Trophoblast cell (in vitro differentiated cells and primary cell): ENCODE results near the gene ANKRD28.
A peak's percentile ranks its signal among the peaks of the same experiment; 100 is the strongest.

Experiments used
- DNase-seq, 2 donors: peaks; one replicate each; pipeline ENCODE4 v3.0.0-alpha.2; 2016
- H2AFZ ChIP-seq: 2 replicates; pipeline ENCODE4 v1.6.1; 2013; ENCODE audit warnings: low read length, moderate library complexity, mild to moderate bottlenecking; ENCODE audit not compliant: insufficient read depth, poor library complexity
- H2AK5ac ChIP-seq: 2 replicates; pipeline ENCODE4 v1.6.1; 2013; ENCODE audit warnings: mild to moderate bottlenecking, low read length
- H2BK120ac ChIP-seq: 2 replicates; pipeline ENCODE4 v1.6.1; 2013; ENCODE audit warnings: low read length, mild to moderate bottlenecking, moderate library complexity; ENCODE audit not compliant: insufficient read depth, poor library complexity
- H2BK12ac ChIP-seq: 2 replicates; pipeline ENCODE4 v1.6.1; 2013; ENCODE audit warnings: mild to moderate bottlenecking, low read length, moderate library complexity
- H2BK5ac ChIP-seq: 2 replicates; pipeline ENCODE4 v1.6.1; 2013; ENCODE audit warnings: low read length, low read depth, moderate library complexity, mild to moderate bottlenecking; ENCODE audit not compliant: poor library complexity
- H3K14ac ChIP-seq: 2 replicates; pipeline ENCODE4 v1.6.1; 2013; ENCODE audit warnings: mild to moderate bottlenecking, low read length
- H3K18ac ChIP-seq: 2 replicates; pipeline ENCODE4 v1.6.1; 2013; ENCODE audit warnings: mild to moderate bottlenecking, low read length
- H3K23ac ChIP-seq: 2 replicates; pipeline ENCODE4 v1.6.1; 2013; ENCODE audit warnings: low read length
- H3K27ac ChIP-seq: 2 replicates; pipeline ENCODE4 v1.5.1; 2013; ENCODE audit warnings: low read depth, mild to moderate bottlenecking, inconsistent platforms, low read length, moderate library complexity
- H3K27me3 ChIP-seq: 2 replicates; pipeline ENCODE4 v1.6.1; 2013; ENCODE audit warnings: inconsistent platforms, mild to moderate bottlenecking, low read length, moderate library complexity; ENCODE audit not compliant: insufficient read depth
- H3K36me3 ChIP-seq, 2 experiments: 1 replicate in 1 of 2; 2 replicates in 1 of 2; pipeline ENCODE4 v1.6.1; 2013; ENCODE audit warnings: low read length in 2 of 2, mild to moderate bottlenecking in 2 of 2, moderate library complexity in 1 of 2; ENCODE audit not compliant: insufficient read depth in 2 of 2, control insufficient read depth in 1 of 2
- H3K4ac ChIP-seq: 2 replicates; pipeline ENCODE4 v1.6.1; 2013; ENCODE audit warnings: low read depth, mild to moderate bottlenecking, low read length, moderate library complexity
- H3K4me1 ChIP-seq, 2 experiments: 1 replicate in 1 of 2; 2 replicates in 1 of 2; pipeline ENCODE4 v1.6.1; 2013; ENCODE audit warnings: low read length in 2 of 2, mild to moderate bottlenecking in 2 of 2, moderate library complexity in 1 of 2; ENCODE audit not compliant: insufficient read depth in 2 of 2, control insufficient read depth in 1 of 2
- H3K4me2 ChIP-seq: 2 replicates; pipeline ENCODE4 v1.6.1; 2013; ENCODE audit warnings: inconsistent platforms, mild to moderate bottlenecking, low read length, moderate library complexity
- H3K4me3 ChIP-seq: 2 replicates; pipeline ENCODE4 v1.5.1; 2013; ENCODE audit warnings: mild to moderate bottlenecking, low read depth, low read length, inconsistent platforms
- H3K79me1 ChIP-seq: one replicate; pipeline ENCODE4 v1.6.1; 2013; ENCODE audit warnings: low read length
- H3K79me2 ChIP-seq: 2 replicates; pipeline ENCODE4 v1.6.1; 2013; ENCODE audit warnings: low read length, mild to moderate bottlenecking; ENCODE audit not compliant: control insufficient read depth, insufficient read depth, poor library complexity
- H3K9ac ChIP-seq: 2 replicates; pipeline ENCODE4 v1.6.1; 2013; ENCODE audit warnings: mild to moderate bottlenecking, low read length
- H3K9me3 ChIP-seq: 2 replicates; pipeline ENCODE4 v1.6.1; 2013; ENCODE audit warnings: low read depth, mild to moderate bottlenecking, control low read depth, inconsistent platforms, low read length; ENCODE audit not compliant: insufficient read depth
- H4K12ac ChIP-seq: 2 replicates; pipeline ENCODE4 v1.6.1; 2013; ENCODE audit warnings: low read depth, mild to moderate bottlenecking, low read length, moderate library complexity
- H4K8ac ChIP-seq: 2 replicates; pipeline ENCODE4 v1.6.1; 2013; ENCODE audit warnings: low read depth, mild to moderate bottlenecking, low read length, moderate library complexity
- H4K91ac ChIP-seq: one replicate; pipeline ENCODE4 v1.6.1; 2013; ENCODE audit warnings: low read depth, mild to moderate bottlenecking, low read length, moderate library complexity
- WGBS: extraction: QIAGEN DNeasy Blood & Tissue Kit; methylation state at CpG from one replicate; pipeline ENCODE4 v1.1.7; 2013; ENCODE audit warnings: missing lambda C conversion rate; ENCODE audit not compliant: insufficient read length, insufficient coverage; ENCODE audit errors: extremely low coverage; 5-methylcytosine and 5-hydroxymethylcytosine counted together

ANKRD28 gene

DNA sequence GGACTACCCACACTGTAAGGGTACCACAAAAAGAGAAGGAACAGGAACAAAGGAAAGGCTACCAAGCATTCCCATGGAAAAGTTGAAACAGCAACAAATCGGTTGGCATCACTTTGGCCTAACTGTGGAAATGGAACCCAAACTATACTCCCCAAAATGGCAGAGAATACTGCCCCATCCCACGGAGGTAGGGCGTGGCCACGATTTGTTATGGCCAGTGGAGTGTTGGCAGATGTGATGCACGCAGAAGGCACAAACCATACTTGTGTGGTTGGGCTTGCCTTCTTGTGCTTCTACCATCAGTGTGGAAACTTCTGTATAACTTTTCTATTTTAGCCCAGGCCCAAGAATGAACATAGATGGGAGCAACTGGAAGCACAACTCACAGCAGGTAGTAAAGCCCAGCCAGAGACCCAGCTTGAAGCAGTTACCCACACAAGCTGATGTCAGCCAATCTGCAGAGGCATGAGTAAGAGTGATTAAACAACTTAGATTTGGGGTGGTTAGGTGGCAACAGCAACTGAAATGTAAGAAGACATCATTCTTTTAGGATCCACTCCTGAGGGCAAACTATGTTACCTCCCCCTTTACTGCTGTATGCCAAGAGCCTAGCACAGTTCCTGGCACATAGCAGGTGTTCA is 132.1 kb downstream of the ANKRD28 start:
- peaks cover 1% of the 10 kb centered on the region for H3K9me3 ChIP-seq
- no peak overlapping the region for H4K12ac ChIP-seq
- no peak overlapping the region for H3K4me2 ChIP-seq
- no peak overlapping the region for H3K14ac ChIP-seq
- H4K91ac ChIP-seq, result no peak overlapping the region
- no peak overlapping the region for H3K9ac ChIP-seq
- no peaks in the 10 kb centered on the region for H3K4me1 ChIP-seq
- DNase-seq, result no peak
- H2BK5ac ChIP-seq, result no peak overlapping the region
- H3K23ac ChIP-seq, result no peak overlapping the region
- H2BK120ac ChIP-seq, result no peak overlapping the region
- no peak overlapping the region for H2AK5ac ChIP-seq
- no peak overlapping the region for H2BK12ac ChIP-seq
- H3K27ac ChIP-seq, result no peak overlapping the region
- no peaks in the 10 kb centered on the region for H3K27me3 ChIP-seq
- H3K18ac ChIP-seq, result no peak overlapping the region
- H3K79me2 ChIP-seq, result no peaks in the 10 kb centered on the region
- no peak overlapping the region for H4K8ac ChIP-seq
- peaks cover 0 to 8% of the 10 kb centered on the region in 2 experiments for H3K36me3 ChIP-seq
- no peak overlapping the region for H2AFZ ChIP-seq
- H3K79me1 ChIP-seq, result no peaks in the 10 kb centered on the region
- no peak overlapping the region for H3K4me3 ChIP-seq
- WGBS, result no CpG with 5 or more reads among the region's 5 CpGs
- H3K4ac ChIP-seq, result no peak overlapping the region

DNA sequence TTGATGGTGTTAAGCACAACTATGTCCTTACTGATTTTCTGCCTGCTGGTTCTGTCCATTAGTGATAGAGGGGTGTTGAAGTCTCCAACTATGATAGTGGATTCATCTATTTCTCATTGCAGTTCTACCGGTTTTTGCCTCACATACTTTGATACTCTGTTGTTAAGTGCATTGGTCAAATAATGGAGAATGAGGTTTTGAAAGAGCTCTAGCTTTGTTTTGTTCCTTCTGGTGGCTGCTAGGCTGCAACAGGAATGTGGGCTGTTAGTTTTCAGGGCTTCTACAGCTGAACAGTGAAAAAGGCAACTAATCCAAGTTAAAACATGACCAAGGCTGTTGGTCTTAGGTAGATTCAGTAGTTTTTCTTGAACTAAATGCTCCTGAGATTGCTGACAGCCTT is 133.6 kb downstream of the ANKRD28 start:
- Histone ChIP-seq H3K4me2 (no peak overlapping the region), H2BK5ac (no peak overlapping the region), H2AK5ac (no peak overlapping the region), H3K9ac (no peak overlapping the region), H3K27me3 (no peaks in the 10 kb centered on the region), H3K4me1 (no peaks in the 10 kb centered on the region), H4K12ac (no peak overlapping the region), H2BK12ac (no peak overlapping the region), H3K79me2 (no peaks in the 10 kb centered on the region), H3K14ac (no peak overlapping the region), H3K4ac (no peak overlapping the region), H2BK120ac (no peak overlapping the region), H2AFZ (no peak overlapping the region), H3K4me3 (no peak overlapping the region), H3K23ac (no peak overlapping the region), H4K8ac (no peak overlapping the region), H3K9me3 (peaks cover 1% of the 10 kb centered on the region), H3K27ac (no peak overlapping the region), H3K18ac (no peak overlapping the region), H3K36me3 (peaks cover 0 to 4% of the 10 kb centered on the region in 2 experiments), H4K91ac (no peak overlapping the region), H3K79me1 (no peaks in the 10 kb centered on the region)
- DNase-seq, result peak in 1 of 2 donors; percentile 66
- WGBS, result no CpG with 5 or more reads among the region's 1 CpG

DNA sequence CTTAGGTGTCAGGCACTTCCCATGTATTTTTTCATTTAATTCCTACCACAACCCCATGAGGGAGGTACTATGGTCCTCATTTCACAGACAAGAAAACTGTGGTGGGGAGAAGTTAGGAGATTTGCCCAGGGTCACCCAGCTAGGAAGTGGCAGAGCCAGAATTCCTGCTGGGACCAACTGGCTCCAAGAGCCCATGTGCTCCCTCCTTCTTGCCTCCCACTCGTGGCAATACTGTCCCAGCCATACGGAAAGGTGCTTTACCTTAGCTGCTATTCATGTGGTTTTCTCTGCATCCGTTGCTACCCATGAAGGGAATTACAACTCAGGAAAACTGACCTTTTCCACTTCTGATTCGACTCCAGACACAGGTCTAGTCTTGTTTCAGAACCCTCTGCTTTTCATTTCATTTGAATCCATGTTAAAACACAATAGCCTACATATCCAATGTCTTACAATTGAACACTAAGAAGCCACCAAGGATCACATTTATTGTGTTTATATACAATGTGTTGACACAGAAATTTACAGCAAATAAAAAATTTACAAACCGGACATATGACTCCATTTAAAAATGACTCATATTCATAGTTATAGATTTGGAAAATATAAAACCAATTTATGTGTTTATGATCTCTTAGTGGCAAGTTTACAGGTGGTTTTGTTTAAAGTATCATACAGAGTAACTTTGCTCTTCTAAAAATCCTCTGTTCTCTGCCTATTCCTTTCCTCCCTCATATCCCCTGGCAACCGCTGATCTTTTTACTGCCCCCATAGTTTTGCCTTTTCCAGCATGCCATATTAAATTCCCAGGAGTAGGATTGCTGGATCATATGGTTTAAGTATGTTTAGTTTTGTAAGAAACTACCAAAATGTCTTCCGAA is 137.5 kb downstream of the ANKRD28 start:
- H3K14ac ChIP-seq, result no peak overlapping the region
- H3K4me1 ChIP-seq, result no peaks in the 10 kb centered on the region
- H3K27me3 ChIP-seq, result no peaks in the 10 kb centered on the region
- WGBS, result no CpG with 5 or more reads among the region's 7 CpGs
- H3K9ac ChIP-seq, result no peak overlapping the region
- H3K79me2 ChIP-seq, result no peaks in the 10 kb centered on the region
- H4K91ac ChIP-seq, result no peak overlapping the region
- no peak overlapping the region for H2AK5ac ChIP-seq
- no peak overlapping the region for H2BK12ac ChIP-seq
- H2BK5ac ChIP-seq, result no peak overlapping the region
- H3K9me3 ChIP-seq, result peaks cover 8% of the 10 kb centered on the region
- H3K18ac ChIP-seq, result no peak overlapping the region
- no peak overlapping the region for H3K23ac ChIP-seq
- H3K27ac ChIP-seq, result no peak overlapping the region
- no peak for DNase-seq
- peaks cover 0 to 1% of the 10 kb centered on the region in 2 experiments for H3K36me3 ChIP-seq
- no peak overlapping the region for H3K4me2 ChIP-seq
- H3K4me3 ChIP-seq, result no peak overlapping the region
- H4K8ac ChIP-seq, result no peak overlapping the region
- H3K4ac ChIP-seq, result no peak overlapping the region
- H2BK120ac ChIP-seq, result no peak overlapping the region
- no peak overlapping the region for H4K12ac ChIP-seq
- H3K79me1 ChIP-seq, result no peaks in the 10 kb centered on the region
- H2AFZ ChIP-seq, result no peak overlapping the region

DNA sequence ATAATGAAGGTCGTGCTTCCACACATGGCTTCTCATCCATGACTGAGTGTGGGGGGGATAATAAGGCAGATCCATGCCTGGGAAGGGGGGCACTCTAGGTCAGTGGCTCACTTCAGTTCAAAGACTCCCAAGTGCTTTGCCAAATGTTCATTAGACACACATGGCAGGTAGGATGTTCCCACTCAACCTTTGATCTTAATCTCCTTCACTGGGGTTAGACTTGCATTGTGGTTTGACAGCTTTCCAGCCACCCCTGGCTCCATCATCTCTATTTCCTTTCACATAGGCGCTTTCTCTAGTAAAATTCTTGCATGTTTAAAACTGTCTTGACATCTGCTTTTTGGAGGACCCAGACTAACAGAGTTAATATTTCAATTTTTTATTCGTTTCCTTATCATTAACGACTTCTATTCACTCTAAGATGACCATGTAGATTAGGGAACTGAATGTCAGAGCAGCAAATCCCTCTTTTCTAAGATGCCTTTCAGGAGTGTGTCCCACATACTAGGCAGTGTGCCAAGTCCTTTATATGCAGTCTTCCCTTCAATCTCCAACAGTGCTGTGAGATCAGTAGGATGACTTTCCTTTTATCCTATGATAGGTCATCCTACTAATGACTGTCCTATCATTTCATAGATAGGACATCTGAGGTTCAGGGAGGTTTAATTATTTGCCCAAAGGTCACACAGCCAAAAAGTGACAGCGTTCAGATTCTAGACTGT is 138.4 kb downstream of the ANKRD28 start:
- Histone ChIP-seq H4K12ac (no peak overlapping the region), H3K9me3 (peaks cover 8% of the 10 kb centered on the region), H3K4ac (no peak overlapping the region), H3K27me3 (no peaks in the 10 kb centered on the region), H3K36me3 (peaks cover 0 to 1% of the 10 kb centered on the region in 2 experiments), H4K91ac (no peak overlapping the region), H2AFZ (no peak overlapping the region), H2AK5ac (no peak overlapping the region), H3K4me1 (no peaks in the 10 kb centered on the region), H2BK12ac (no peak overlapping the region), H2BK120ac (no peak overlapping the region), H3K79me1 (no peaks in the 10 kb centered on the region), H3K27ac (no peak overlapping the region), H2BK5ac (no peak overlapping the region), H3K9ac (no peak overlapping the region), H3K18ac (no peak overlapping the region), H3K4me3 (no peak overlapping the region), H3K23ac (no peak overlapping the region), H3K4me2 (no peak overlapping the region), H3K14ac (no peak overlapping the region), H4K8ac (no peak overlapping the region), H3K79me2 (no peaks in the 10 kb centered on the region)
- WGBS, result no CpG with 5 or more reads among the region's 5 CpGs
- no peak for DNase-seq
